Mucosa of descending colon (tissue), 3 donors: ENCODE data around the gene CLCNKA. TPM values are rescaled to one million over a fixed set of nuclear protein-coding genes. Genes with fewer than 3 reads are reported as not detected.

Experiments used
- ATAC-seq: fragments of 200-7000 bp; cut with Tn5 transposase; one replicate; pipeline ENCODE4 v1.9.1; 2020; ENCODE audit warnings: mild to moderate bottlenecking, moderate library complexity
- DNase-seq, 3 donors: peaks; one replicate each; pipeline ENCODE4 v3.0.0-alpha.2; 2020
- H3K36me3 ChIP-seq: fragments of 200-600 bp; one replicate; pipeline ENCODE4 v1.8.0; 2021; ENCODE audit warnings: low read depth, mild to moderate bottlenecking
- H3K4me1 ChIP-seq: fragments of 200-600 bp; one replicate; pipeline ENCODE4 v1.8.0; 2021; ENCODE audit warnings: low read depth, mild to moderate bottlenecking
- H3K4me3 ChIP-seq: fragments of 200-600 bp; one replicate; pipeline ENCODE4 v1.8.0; 2021; ENCODE audit warnings: mild to moderate bottlenecking
- H3K9me3 ChIP-seq: fragments of 200-600 bp; one replicate; pipeline ENCODE4 v1.8.0; 2021; ENCODE audit warnings: mild to moderate bottlenecking
- CTCF ChIP-seq: fragments of 200-600 bp; IDR thresholded peaks from one replicate; pipeline ENCODE4 v1.8.0; 2022; ENCODE audit warnings: antibody characterized with exemption, mild to moderate bottlenecking
- intact Hi-C, 2 donors: fragments of 100-400 bp; cut with DNase I in 1 of 2; cut with micrococcal nuclease in 1 of 2; formaldehyde crosslinking; loops; one replicate each; pipeline versions ENCODE4 v1.11.0 to v1.11.1; 2022; cut with DNase I, micrococcal nuclease
- total RNA-seq, 3 donors: library from RNA; stranded (reverse); fragmentation: NEBNext Ultra II Directional in 2 of 3; extraction: Animal tissue kit (Norgen Biotek cat#: 25700) in 2 of 3; gene quantifications; one replicate each; pipeline versions ENCODE4 v1.2.1 to v1.2.4, GENCODE V29; 2021 to 2023
- donor health status: DM: no; HTN: no; CAD: no; lungs with moderate emphysema.
- donor health status: DM: no; HTN: no; CAD: no.
- donor health status: DM: no; HTN: yes; CAD: no.

Gene CLCNKA
- total RNA-seq, 3 donors from 2014 or later = 1.3 to 3.4 TPM; not detected in 1

GRCh38 chr1:16007671-16008341, 14.0 kb upstream of the CLCNKA start:
- intact Hi-C loops = loop anchor here (2.0 to 10.0 kb wide), 2 partner anchors 47 to 49 kb away; no protein-coding TSS in a partner anchor
- Histone ChIP-seq H3K4me1 (peaks cover 5% of the 10 kb centered on the region), H3K9me3 (no peaks in the 10 kb centered on the region), H3K4me3 (no peak overlapping the region), H3K36me3 (no peaks in the 10 kb centered on the region)
- no peak for TF ChIP-seq CTCF
- DNase-seq (no peak), ATAC-seq (no peak)

GRCh38 chr1:16009030-16009460, 12.8 kb upstream of the CLCNKA start:
- Histone ChIP-seq H3K4me1 (peaks cover 16% of the 10 kb centered on the region), H3K36me3 (no peaks in the 10 kb centered on the region), H3K9me3 (no peaks in the 10 kb centered on the region), H3K4me3 (no peak overlapping the region)
- peak in 2 of 3 donors; percentile 82 to 85 for DNase-seq
- peak; percentile 60 for ATAC-seq
- intact Hi-C loops = loop anchor here (2.0 to 10.0 kb wide), 2 partner anchors 46 to 48 kb away; no protein-coding TSS in a partner anchor
- peak; percentile 88 for TF ChIP-seq CTCF

GRCh38 chr1:16009678-16010077, 12.2 kb upstream of the CLCNKA start:
- TF ChIP-seq CTCF = no peak
- intact Hi-C loops = loop anchor here (2.0 to 10.0 kb wide), 2 partner anchors 45 to 47 kb away; no protein-coding TSS in a partner anchor
- Histone ChIP-seq H3K9me3 (no peaks in the 10 kb centered on the region), H3K4me1 (peaks cover 16% of the 10 kb centered on the region), H3K4me3 (no peak overlapping the region), H3K36me3 (no peaks in the 10 kb centered on the region)
- no peak for ATAC-seq
- no peak for DNase-seq

GRCh38 chr1:16010837-16011236, 11.0 kb upstream of the CLCNKA start:
- DNase-seq (no peak), ATAC-seq (no peak)
- TF ChIP-seq CTCF = no peak
- Histone ChIP-seq H3K36me3 (no peaks in the 10 kb centered on the region), H3K4me1 (peaks cover 16% of the 10 kb centered on the region), H3K9me3 (no peaks in the 10 kb centered on the region), H3K4me3 (no peak overlapping the region)
- intact Hi-C loops = no loop called here

- no peak for DNase-seq
- no peak overlapping the region for H3K4me3 ChIP-seq
- H3K4me1 ChIP-seq = peaks cover 16% of the 10 kb centered on the region
- no peaks in the 10 kb centered on the region for H3K9me3 ChIP-seq
- no peaks in the 10 kb centered on the region for H3K36me3 ChIP-seq
- no peak for ATAC-seq
- intact Hi-C loops = no loop called here
- TF ChIP-seq CTCF = no peak
Observed at GRCh38 chr1:16011936-16012589, 9.8 kb upstream of the CLCNKA start.
